ENCODE measurements around the gene EIF2S3B.
"Not testable (repeated sequence)": the region's sequence is repeated elsewhere in the genome, so short reads cannot be mapped to it uniquely, and the experiment has no call there.

Gene EIF2S3B

GRCh38 chr12:10505620-10506019 lies at the start of gene EIF2S3B:
EIF2S3B (plus strand) TSS chr12:10505890; CDS start chr12:10505903, 13 bp downstream.
- DNase-seq, result no peak

GRCh38 chr12:10456856-10457255 lies 48.8 kb upstream of the EIF2S3B start:
- DNase-seq, result no peak

- DNase-seq, result no peak
Measured at GRCh38 chr12:10457760-10458159, 47.9 kb upstream of the EIF2S3B start.

- no peak for DNase-seq
Measured at GRCh38 chr12:10466311-10466710, 39.4 kb upstream of the EIF2S3B start.

- no peak for DNase-seq
Measured at GRCh38 chr12:10469701-10470100, 36.0 kb upstream of the EIF2S3B start.

GRCh38 chr12:10472808-10473207 lies 32.9 kb upstream of the EIF2S3B start:
- not testable (repeated sequence) for DNase-seq

GRCh38 chr12:10481901-10482300 lies 23.8 kb upstream of the EIF2S3B start:
- DNase-seq, result not testable (repeated sequence)

GRCh38 chr12:10487328-10487727 lies 18.4 kb upstream of the EIF2S3B start:
- DNase-seq, result not testable (repeated sequence)

- DNase-seq, result no peak
Measured at GRCh38 chr12:10491766-10492165, 13.9 kb upstream of the EIF2S3B start.

- DNase-seq, result no peak
Measured at GRCh38 chr12:10497602-10498001, 8.1 kb upstream of the EIF2S3B start.

- no peak for DNase-seq
Measured at GRCh38 chr12:10498042-10498441, 7.6 kb upstream of the EIF2S3B start.

- DNase-seq, result no peak
Measured at GRCh38 chr12:10501030-10501429, 4.7 kb upstream of the EIF2S3B start.

GRCh38 chr12:10503460-10503859 lies 2.2 kb upstream of the EIF2S3B start:
- DNase-seq, result no peak

GRCh38 chr12:10511756-10512355 lies 6.2 kb downstream of the EIF2S3B start:
- no peak for DNase-seq

GRCh38 chr12:10512798-10513197 lies 7.1 kb downstream of the EIF2S3B start:
- DNase-seq, result no peak

GRCh38 chr12:10521555-10521954 lies 15.9 kb downstream of the EIF2S3B start:
- no peak for DNase-seq

GRCh38 chr12:10528174-10528953 lies 22.7 kb downstream of the EIF2S3B start:
- no peak for DNase-seq

- DNase-seq, result no peak
Measured at GRCh38 chr12:10529603-10530002, 23.9 kb downstream of the EIF2S3B start.

GRCh38 chr12:10537721-10538120 lies 32.0 kb downstream of the EIF2S3B start:
- no peak for DNase-seq

- no peak for DNase-seq
Measured at GRCh38 chr12:10540776-10541205, 35.1 kb downstream of the EIF2S3B start.

- no peak for DNase-seq
Measured at GRCh38 chr12:10543499-10543898, 37.8 kb downstream of the EIF2S3B start.

- no peak for DNase-seq
Measured at GRCh38 chr12:10551375-10551774, 45.7 kb downstream of the EIF2S3B start.

- DNase-seq, result no peak
Measured at GRCh38 chr12:10553148-10553547, 47.5 kb downstream of the EIF2S3B start.

GRCh38 chr12:10554228-10554755 lies 48.6 kb downstream of the EIF2S3B start:
- no peak for DNase-seq
